Hepatocyte (in vitro differentiated cells): ENCODE measurements around the gene NAA40. TPM values are rescaled to one million over a fixed set of nuclear protein-coding genes. Genes with fewer than 3 reads are reported as not detected.

Experiments used
- DNase-seq: peaks from one replicate; pipeline ENCODE4 v3.0.0-alpha.2; 2016; ENCODE audit warnings: low spot score
- H2AFZ ChIP-seq: fragments of 200-600 bp; sonication (generic); 2 replicates; pipeline ENCODE4 v1.6.0; 2016; ENCODE audit warnings: antibody characterized with exemption, mild to moderate bottlenecking
- H3K27ac ChIP-seq: fragments of 200-600 bp; sonication (generic); 2 replicates; pipeline ENCODE4 v1.5.1; 2016; ENCODE audit warnings: mild to moderate bottlenecking
- H3K27me3 ChIP-seq: fragments of 200-600 bp; sonication (generic); 2 replicates; pipeline ENCODE4 v1.6.1; 2016
- H3K36me3 ChIP-seq: fragments of 200-600 bp; sonication (generic); replicated peaks from 2 replicates; pipeline ENCODE4 v1.5.1; 2016; ENCODE audit warnings: low read depth; ENCODE audit not compliant: insufficient read depth
- H3K4me1 ChIP-seq: fragments of 200-600 bp; sonication (generic); 2 replicates; pipeline ENCODE4 v1.5.1; 2016; ENCODE audit warnings: mild to moderate bottlenecking, moderate library complexity; ENCODE audit not compliant: insufficient read depth
- H3K4me2 ChIP-seq: fragments of 200-600 bp; sonication (generic); 2 replicates; pipeline ENCODE4 v1.6.0; 2016
- H3K4me3 ChIP-seq: fragments of 200-600 bp; sonication (generic); 2 replicates; pipeline ENCODE4 v1.5.1; 2016; ENCODE audit warnings: mild to moderate bottlenecking
- H3K79me2 ChIP-seq: fragments of 200-600 bp; sonication (generic); 2 replicates; pipeline ENCODE4 v1.6.0; 2017; ENCODE audit warnings: mild to moderate bottlenecking
- H3K9me2 ChIP-seq: fragments of 200-600 bp; sonication (generic); replicated peaks from 2 replicates; pipeline ENCODE4 v1.6.0; 2017; ENCODE audit warnings: mild to moderate bottlenecking; ENCODE audit not compliant: insufficient read depth
- H3K9me3 ChIP-seq: fragments of 200-600 bp; sonication (generic); 2 replicates; pipeline ENCODE4 v1.5.1; 2016; ENCODE audit warnings: low read depth, mild to moderate bottlenecking
- H4K20me1 ChIP-seq: fragments of 200-600 bp; sonication (generic); 2 replicates; pipeline ENCODE4 v1.6.0; 2016; ENCODE audit warnings: mild to moderate bottlenecking; ENCODE audit not compliant: insufficient read depth, poor library complexity, severe bottlenecking
- EZH2 ChIP-seq: fragments of 200-600 bp; sonication (generic); IDR thresholded peaks from 2 replicates; pipeline ENCODE4 v1.6.1; 2016; ENCODE audit warnings: antibody characterized with exemption, mild to moderate bottlenecking, borderline replicate concordance
- EZH2phosphoT487 ChIP-seq: fragments of 200-600 bp; sonication (generic); IDR thresholded peaks from one replicate; pipeline ENCODE4 v1.6.1; 2018; ENCODE audit warnings: antibody characterized with exemption, mild to moderate bottlenecking, low read depth, moderate library complexity; ENCODE audit not compliant: unreplicated experiment, severe bottlenecking
- WGBS: methylation state at CpG from one replicate; pipeline ENCODE4 v1.1.6; 2016; ENCODE audit warnings: low lambda C conversion rate; ENCODE audit errors: missing lambda C conversion rate; 5-methylcytosine and 5-hydroxymethylcytosine counted together
- polyA plus RNA-seq: library from polyadenylated mRNA; unstranded; fragments of >200 nt; fragmentation: Nextera tagmentation; extraction: Ambion mirVana; gene quantifications from 2 replicates; pipeline ENCODE4 v1.2.1, GENCODE V29; 2016
- total RNA-seq: library from RNA; depleted of rRNA; stranded (reverse); fragments of >200 nt; gene quantifications from 2 replicates; pipeline ENCODE4 v1.2.3, GENCODE V29; 2014
- TF ChIP-seq, protein P1 (sequence below): fragments of 200-600 bp; sonication (generic); IDR thresholded peaks from 2 replicates; pipeline ENCODE4 v1.5.1; 2016; ENCODE audit warnings: antibody characterized with exemption, mild to moderate bottlenecking; ENCODE audit not compliant: poor library complexity

NAA40 gene
- total and polyA plus RNA-seq, 2 experiments from 2014 or later = 15.3 to 16.4 TPM

DNA sequence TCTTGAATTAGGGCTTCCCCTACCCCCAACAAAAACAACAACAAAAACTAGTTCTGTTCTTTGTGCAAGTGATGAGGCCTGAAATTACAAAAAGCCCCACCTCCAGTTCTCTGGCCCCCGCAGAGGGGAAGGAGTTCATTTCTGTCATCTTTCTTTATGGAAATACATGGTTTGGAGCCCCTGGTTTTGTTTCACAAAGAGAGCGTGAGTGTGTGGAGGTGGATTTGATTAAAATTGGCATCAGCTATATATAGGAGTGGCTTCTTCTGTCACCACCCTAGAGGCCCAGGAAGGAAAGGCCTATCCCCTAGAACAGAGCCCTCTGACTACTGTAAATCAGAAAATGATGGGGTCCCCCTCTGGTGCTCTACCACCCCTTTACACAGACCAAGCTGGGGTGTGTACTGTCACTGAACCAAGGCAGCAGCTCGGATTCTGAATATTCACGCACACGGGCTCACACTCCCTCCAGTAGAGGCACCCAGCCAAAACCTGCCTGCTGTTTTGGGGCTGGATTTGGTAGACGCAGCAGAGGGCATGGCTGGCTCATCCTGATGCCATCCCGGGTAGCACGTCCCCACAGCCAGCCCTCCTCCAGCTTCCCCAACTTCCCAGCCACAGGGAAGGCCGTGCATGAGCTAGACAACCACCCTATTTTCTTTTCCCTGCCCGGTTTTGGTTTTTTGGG is 41.2 kb upstream of the NAA40 start:
- Histone ChIP-seq H2AFZ (no peak overlapping the region), H4K20me1 (peaks cover 20% of the 10 kb centered on the region), H3K9me2 (no peaks in the 10 kb centered on the region), H3K79me2 (peaks cover 40% of the 10 kb centered on the region), H3K27me3 (no peaks in the 10 kb centered on the region), H3K27ac (no peak overlapping the region), H3K4me2 (no peak overlapping the region), H3K4me3 (no peak overlapping the region), H3K36me3 (no peaks in the 10 kb centered on the region), H3K9me3 (no peaks in the 10 kb centered on the region), H3K4me1 (no peaks in the 10 kb centered on the region)
- 96% methylated on average over 10 of the region's 10 CpGs for WGBS
- no peak for DNase-seq
- TF ChIP-seq EZH2phosphoT487 (no peak), EZH2 (no peak)
- TF ChIP-seq, protein P1, sequence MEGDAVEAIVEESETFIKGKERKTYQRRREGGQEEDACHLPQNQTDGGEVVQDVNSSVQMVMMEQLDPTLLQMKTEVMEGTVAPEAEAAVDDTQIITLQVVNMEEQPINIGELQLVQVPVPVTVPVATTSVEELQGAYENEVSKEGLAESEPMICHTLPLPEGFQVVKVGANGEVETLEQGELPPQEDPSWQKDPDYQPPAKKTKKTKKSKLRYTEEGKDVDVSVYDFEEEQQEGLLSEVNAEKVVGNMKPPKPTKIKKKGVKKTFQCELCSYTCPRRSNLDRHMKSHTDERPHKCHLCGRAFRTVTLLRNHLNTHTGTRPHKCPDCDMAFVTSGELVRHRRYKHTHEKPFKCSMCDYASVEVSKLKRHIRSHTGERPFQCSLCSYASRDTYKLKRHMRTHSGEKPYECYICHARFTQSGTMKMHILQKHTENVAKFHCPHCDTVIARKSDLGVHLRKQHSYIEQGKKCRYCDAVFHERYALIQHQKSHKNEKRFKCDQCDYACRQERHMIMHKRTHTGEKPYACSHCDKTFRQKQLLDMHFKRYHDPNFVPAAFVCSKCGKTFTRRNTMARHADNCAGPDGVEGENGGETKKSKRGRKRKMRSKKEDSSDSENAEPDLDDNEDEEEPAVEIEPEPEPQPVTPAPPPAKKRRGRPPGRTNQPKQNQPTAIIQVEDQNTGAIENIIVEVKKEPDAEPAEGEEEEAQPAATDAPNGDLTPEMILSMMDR = no peak

DNA sequence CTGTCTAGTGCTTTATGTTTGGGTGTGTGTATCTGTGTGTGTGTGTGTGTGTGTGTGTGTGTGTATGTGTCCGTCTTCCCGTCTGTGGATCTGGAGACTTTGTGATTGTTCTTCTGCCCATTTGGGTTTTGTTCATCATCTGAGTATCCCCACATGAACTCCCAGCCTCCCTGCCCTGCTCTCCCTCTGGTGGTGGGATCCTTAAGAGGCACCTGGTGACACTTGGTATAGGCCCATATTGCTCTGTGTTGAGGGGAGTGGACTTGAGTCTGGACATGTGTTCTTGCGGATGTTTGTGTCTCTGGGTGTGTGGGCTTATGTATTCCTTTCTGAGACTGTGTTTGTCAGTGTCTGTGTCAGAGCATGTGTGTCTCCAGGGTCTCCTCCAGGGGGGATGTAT is 37.1 kb upstream of the NAA40 start:
- no peaks in the 10 kb centered on the region for H3K36me3 ChIP-seq
- H3K79me2 ChIP-seq = peaks cover 8% of the 10 kb centered on the region
- 92% methylated on average over 3 of the region's 3 CpGs for WGBS
- H4K20me1 ChIP-seq = no peaks in the 10 kb centered on the region
- no peaks in the 10 kb centered on the region for H3K27me3 ChIP-seq
- H3K4me2 ChIP-seq = no peak overlapping the region
- no peaks in the 10 kb centered on the region for H3K4me1 ChIP-seq
- no peak for TF ChIP-seq EZH2phosphoT487
- TF ChIP-seq, protein P1 = peak; percentile 31
- TF ChIP-seq EZH2 = no peak
- no peak overlapping the region for H2AFZ ChIP-seq
- H3K4me3 ChIP-seq = no peak overlapping the region
- no peak overlapping the region for H3K27ac ChIP-seq
- H3K9me3 ChIP-seq = no peaks in the 10 kb centered on the region
- H3K9me2 ChIP-seq = no peaks in the 10 kb centered on the region
- no peak for DNase-seq

DNA sequence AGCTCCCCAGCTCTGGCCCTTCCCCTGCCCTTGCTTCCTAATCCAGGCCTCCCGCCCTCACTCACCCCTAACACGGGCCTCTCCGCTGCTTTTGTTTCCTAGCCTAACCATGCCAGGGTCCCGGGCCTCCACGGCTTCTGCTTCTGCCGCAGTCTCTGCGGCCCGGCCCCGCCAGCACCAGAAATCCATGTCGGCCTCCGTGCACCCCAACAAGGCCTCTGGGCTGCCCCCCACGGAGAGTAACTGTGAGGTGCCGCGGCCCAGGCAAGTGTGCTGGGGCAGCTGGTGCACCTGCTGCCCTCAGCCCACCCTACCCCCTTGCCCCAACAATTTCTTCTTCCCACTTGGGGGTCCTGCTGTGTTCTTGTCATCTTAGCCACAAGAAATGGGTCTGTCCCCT is 34.9 kb upstream of the NAA40 start:
- H3K27ac ChIP-seq = no peak overlapping the region
- 96% methylated on average over 14 of the region's 14 CpGs for WGBS
- no peak overlapping the region for H3K4me2 ChIP-seq
- no peak overlapping the region for H2AFZ ChIP-seq
- no peaks in the 10 kb centered on the region for H4K20me1 ChIP-seq
- H3K79me2 ChIP-seq = peaks cover 4% of the 10 kb centered on the region
- no peaks in the 10 kb centered on the region for H3K36me3 ChIP-seq
- H3K9me2 ChIP-seq = no peaks in the 10 kb centered on the region
- no peaks in the 10 kb centered on the region for H3K27me3 ChIP-seq
- TF ChIP-seq EZH2 (no peak), EZH2phosphoT487 (no peak)
- TF ChIP-seq, protein P1 = no peak
- H3K4me3 ChIP-seq = no peak overlapping the region
- no peak for DNase-seq
- H3K4me1 ChIP-seq = no peaks in the 10 kb centered on the region
- no peaks in the 10 kb centered on the region for H3K9me3 ChIP-seq
